HG03571 (cell line): Measurements from ENCODE around the gene SVOP.

Source experiments
- ATAC-seq: cut with Tn5 transposase; IDR thresholded peaks from one replicate; pipeline ENCODE4 v1.9.1; 2021; ENCODE audit not compliant: unreplicated experiment

Gene SVOP

DNA sequence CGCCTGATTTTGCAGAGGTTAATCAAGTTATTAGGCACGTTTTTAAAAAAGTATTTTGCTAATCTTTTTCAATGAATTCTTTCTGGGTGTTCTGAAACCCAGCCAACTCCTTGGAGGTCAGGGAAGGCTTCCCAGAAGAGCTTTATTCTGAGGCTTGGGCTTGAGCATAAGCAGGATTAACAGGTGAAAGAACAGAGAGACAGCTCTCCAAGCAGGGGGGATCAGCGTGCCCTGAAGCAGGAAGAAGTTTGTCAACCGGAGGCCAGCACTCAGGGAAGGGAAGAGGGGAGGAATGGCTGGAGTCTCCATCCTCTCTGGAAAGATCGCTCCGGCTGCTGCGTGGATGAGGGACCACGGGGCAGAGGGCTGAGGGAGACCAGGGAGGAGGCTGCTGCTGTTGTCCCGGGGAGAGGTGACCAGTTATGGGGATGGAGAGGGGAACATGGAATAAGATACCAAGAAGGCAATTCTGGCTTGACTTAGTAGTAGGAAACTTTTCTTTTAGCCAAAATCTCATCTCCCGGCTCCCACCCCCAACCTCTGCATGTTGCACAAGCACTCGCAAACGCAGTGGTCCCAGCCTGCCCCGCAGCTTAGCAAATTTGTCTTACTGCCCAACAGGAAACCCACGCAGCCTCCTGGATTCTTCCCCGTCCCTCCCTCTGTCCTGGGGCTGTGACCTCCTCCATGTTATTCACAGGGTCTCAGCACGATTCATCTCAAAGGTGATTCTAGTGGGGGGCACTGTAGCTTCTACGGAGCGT lies 162.4 kb downstream of the SVOP start:
- no peak for ATAC-seq
